Neural crest cell (in vitro differentiated cells): ENCODE data around the gene FOXF1. TPM values are rescaled to one million over a fixed set of nuclear protein-coding genes. Genes with fewer than 3 reads are reported as not detected.

Experiments
- DNase-seq: peaks from one replicate; pipeline ENCODE4 v3.0.0; 2021; ENCODE audit warnings: low read depth, mixed read lengths, low spot score
- H3K27ac Mint-ChIP-seq: one replicate; pipeline ENCODE4 v1.8.0; 2021; ENCODE audit warnings: mild to moderate bottlenecking, mixed read lengths; ENCODE audit not compliant: unreplicated experiment
- H3K27me3 Mint-ChIP-seq: 2 replicates; pipeline ENCODE4 v1.8.0; 2021; ENCODE audit warnings: low read depth, mild to moderate bottlenecking, mixed read lengths
- H3K36me3 Mint-ChIP-seq: 2 replicates; pipeline ENCODE4 v1.8.0; 2021; ENCODE audit warnings: low read depth, mild to moderate bottlenecking, mixed read lengths
- H3K4me1 Mint-ChIP-seq: 2 replicates; pipeline ENCODE4 v1.8.0; 2021; ENCODE audit warnings: mixed read lengths
- H3K4me3 Mint-ChIP-seq: one replicate; pipeline ENCODE4 v1.8.0; 2021; ENCODE audit warnings: mild to moderate bottlenecking, mixed read lengths
- H3K9me3 Mint-ChIP-seq: 2 replicates; pipeline ENCODE4 v1.8.0; 2021; ENCODE audit warnings: mixed read lengths
- total RNA-seq: library from RNA; stranded (reverse); gene quantifications from 2 replicates; pipeline ENCODE4 v1.2.1, GENCODE V29; 2021
- TF ChIP-seq, protein P1 (sequence below): fragments of 200-600 bp; sonication (generic); conservative IDR thresholded peaks from 2 replicates; pipeline ENCODE4 v1.5.0; 2021; ENCODE audit warnings: antibody characterized with exemption, mild to moderate bottlenecking

FOXF1 gene
- total RNA-seq, 1 donor from 2014 or later: not detected

DNA sequence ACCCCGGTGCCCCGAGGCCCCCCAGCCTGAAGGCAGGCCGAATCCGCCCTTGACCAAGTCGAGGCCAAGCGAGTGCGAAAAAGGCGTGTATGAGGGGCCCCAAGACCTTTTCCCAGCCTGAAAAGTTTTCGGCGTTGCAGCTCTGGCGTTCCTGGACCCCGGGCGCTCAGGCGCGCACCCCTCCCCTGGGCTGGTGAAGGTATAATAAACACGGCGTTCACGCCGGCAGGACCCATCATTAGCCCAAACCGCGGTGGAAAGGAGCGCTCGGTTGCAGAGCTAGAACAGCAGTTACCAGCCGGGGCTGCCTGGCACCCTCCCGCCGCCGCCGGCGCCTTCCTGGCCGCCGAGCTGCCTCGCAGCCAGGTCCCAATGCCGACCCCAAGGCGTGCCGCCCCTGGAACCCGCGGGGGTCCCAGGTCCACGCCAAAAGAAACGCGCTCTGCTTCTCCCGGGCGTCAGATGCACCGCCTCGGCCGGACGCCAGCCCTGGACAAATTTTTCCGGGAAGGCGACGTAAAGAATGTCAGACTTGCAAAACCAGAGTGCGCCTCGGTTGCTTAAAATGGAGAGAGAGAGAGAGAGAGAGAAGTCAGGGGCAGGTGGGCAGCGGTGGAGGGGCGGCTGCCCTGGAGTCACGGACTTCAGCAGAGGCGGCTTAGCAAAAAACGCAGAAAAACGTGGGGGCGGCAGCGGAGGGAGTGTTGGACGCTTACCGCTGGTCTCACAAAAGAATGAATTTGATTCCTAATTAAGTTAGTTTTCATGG is 11.5 kb upstream of the FOXF1 start:
- H3K27me3 Mint-ChIP-seq: peaks cover 99% of the 10 kb centered on the region
- DNase-seq: no peak
- no peak overlapping the region for H3K27ac Mint-ChIP-seq
- no peaks in the 10 kb centered on the region for H3K36me3 Mint-ChIP-seq
- no peaks in the 10 kb centered on the region for H3K9me3 Mint-ChIP-seq
- TF ChIP-seq, protein P1, sequence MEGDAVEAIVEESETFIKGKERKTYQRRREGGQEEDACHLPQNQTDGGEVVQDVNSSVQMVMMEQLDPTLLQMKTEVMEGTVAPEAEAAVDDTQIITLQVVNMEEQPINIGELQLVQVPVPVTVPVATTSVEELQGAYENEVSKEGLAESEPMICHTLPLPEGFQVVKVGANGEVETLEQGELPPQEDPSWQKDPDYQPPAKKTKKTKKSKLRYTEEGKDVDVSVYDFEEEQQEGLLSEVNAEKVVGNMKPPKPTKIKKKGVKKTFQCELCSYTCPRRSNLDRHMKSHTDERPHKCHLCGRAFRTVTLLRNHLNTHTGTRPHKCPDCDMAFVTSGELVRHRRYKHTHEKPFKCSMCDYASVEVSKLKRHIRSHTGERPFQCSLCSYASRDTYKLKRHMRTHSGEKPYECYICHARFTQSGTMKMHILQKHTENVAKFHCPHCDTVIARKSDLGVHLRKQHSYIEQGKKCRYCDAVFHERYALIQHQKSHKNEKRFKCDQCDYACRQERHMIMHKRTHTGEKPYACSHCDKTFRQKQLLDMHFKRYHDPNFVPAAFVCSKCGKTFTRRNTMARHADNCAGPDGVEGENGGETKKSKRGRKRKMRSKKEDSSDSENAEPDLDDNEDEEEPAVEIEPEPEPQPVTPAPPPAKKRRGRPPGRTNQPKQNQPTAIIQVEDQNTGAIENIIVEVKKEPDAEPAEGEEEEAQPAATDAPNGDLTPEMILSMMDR: no peak
- H3K4me3 Mint-ChIP-seq: no peak overlapping the region
- peaks cover 13% of the 10 kb centered on the region for H3K4me1 Mint-ChIP-seq

DNA sequence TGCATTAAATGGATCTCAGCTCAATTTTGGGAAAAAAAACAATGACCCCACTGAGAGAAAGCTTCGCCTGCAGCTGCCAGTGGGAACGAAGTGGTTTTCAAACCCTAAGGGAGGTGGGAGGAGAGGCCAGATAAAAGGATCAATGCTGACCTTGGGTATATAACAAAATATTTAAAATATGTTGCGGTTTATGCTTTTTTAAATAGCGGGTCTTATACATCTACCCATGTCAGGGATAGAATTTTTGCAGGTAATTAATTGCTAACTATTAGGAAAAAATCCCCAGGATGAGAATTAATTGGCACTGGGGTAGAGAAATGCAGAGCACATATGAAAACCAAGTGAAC is 10.9 kb upstream of the FOXF1 start:
- peaks cover 99% of the 10 kb centered on the region for H3K27me3 Mint-ChIP-seq
- peaks cover 7% of the 10 kb centered on the region for H3K4me1 Mint-ChIP-seq
- no peak for DNase-seq
- no peak overlapping the region for H3K4me3 Mint-ChIP-seq
- TF ChIP-seq, protein P1: no peak
- H3K27ac Mint-ChIP-seq: no peak overlapping the region
- no peaks in the 10 kb centered on the region for H3K36me3 Mint-ChIP-seq
- H3K9me3 Mint-ChIP-seq: no peaks in the 10 kb centered on the region

DNA sequence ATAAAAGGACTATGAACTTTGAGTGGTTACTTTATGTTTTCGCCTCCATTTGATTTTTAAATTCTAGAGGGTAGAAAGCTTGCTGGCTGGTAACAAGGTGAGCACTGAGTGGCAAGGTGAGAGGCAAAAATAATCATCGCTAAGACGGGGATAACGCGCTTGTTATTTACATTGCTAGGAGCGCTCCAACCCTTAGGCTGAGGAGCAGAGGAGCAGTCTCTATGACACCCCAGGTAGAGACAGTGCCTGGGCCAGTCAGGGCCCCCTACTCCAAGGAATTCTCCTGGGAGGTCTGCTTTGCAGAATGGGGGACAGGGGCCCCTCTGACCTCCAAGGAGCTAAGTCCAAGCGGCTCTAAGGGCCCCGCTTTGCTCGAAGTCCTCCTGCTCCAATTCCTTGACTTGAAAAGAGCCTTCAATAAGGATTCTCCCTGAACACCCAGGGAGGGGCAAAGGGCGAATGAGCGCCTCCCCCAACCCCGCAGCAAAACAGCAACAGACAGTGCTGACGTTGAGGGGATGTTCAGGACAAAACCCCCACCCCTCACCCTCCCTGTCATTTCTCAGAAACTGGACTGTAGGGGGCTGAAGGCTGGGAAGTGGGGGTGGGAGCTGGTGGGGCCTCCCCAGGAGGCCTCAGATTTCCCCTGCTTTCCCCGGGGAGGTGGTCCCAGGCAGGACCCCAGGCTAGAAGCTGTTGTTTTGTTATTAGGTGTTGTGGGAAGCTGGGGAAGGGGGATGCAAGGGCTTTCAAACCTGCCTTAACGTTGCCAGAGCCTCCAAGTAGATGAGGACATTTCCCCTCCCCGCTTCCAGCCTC is 10.2 kb upstream of the FOXF1 start:
- Mint-ChIP-seq H3K36me3 (no peaks in the 10 kb centered on the region), H3K4me3 (peak overlapping the region; percentile 31), H3K9me3 (no peaks in the 10 kb centered on the region), H3K27me3 (peaks cover 99% of the 10 kb centered on the region), H3K4me1 (peaks cover 7% of the 10 kb centered on the region), H3K27ac (no peak overlapping the region)
- TF ChIP-seq, protein P1: no peak
- DNase-seq: no peak

DNA sequence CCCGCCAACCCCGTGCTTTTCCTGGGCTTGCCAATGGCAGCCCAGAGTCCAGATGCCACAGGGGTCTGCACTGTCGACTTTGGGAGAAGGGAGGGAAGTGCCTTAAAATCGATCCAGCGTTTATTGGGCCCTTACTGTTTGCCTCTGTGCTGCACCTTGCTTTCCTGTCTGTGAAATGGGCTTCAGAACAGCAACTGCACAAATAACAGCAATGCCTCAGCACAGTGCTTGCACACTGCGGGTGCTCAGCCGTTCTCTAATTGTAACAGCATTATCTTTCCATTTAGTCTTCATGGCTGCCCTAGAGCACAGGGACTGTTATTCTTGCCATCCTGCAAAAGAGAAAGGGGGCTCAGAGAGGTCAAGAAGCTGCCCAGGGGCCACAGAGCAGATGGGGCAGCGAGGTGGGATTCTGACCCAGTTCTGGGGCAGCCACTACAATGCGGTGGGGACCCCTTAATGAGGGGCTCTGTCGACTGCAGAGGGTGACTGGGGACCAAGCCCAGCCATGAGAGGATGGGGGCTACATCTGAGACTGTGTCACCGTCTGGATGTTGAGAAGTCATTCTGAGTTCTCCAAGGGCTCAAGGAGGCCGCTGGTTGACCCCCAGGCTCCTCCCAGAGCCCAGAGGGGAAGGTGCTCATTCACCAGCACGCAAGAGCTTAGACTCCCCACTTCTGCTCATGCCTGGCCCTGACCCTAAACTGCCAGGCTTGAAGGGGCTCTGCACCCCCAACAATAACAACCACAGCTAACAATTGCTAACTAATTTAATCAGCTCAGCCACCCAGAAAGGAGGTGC is 9.4 kb upstream of the FOXF1 start:
- H3K27me3 Mint-ChIP-seq: peaks cover 98% of the 10 kb centered on the region
- H3K27ac Mint-ChIP-seq: no peak overlapping the region
- H3K36me3 Mint-ChIP-seq: no peaks in the 10 kb centered on the region
- H3K4me3 Mint-ChIP-seq: no peak overlapping the region
- H3K9me3 Mint-ChIP-seq: no peaks in the 10 kb centered on the region
- peaks cover 10% of the 10 kb centered on the region for H3K4me1 Mint-ChIP-seq
- DNase-seq: no peak
- TF ChIP-seq, protein P1: no peak
